ENCODE measurements around the gene RAE1. TPM values are rescaled to one million over a fixed set of nuclear protein-coding genes. Genes with fewer than 3 reads are reported as not detected.

Gene RAE1
- total RNA-seq, 4 donors from 2014 or later = 24.4 to 42.7 (median 28.3) TPM

- WGBS, 2 donors = 82 to 86% methylated on average over 11 to 12 of the region's 13 CpGs
- no peak for DNase-seq
- Histone ChIP-seq H3K4me3 (no peak overlapping the region), H3K9me3 (no peaks in the 10 kb centered on the region), H3K4me1 (no peaks in the 10 kb centered on the region), H3K36me3 (no peaks in the 10 kb centered on the region), H3K27me3 (peaks cover 0 to 3% (median 0%) of the 10 kb centered on the region in 4 donors), H3K27ac (no peak overlapping the region)
- TF ChIP-seq CTCF (IDR thresholded peaks at IDR 0.05) = no peak
- TF ChIP-seq POLR2A (IDR thresholded peaks at IDR 0.05) = no peak
- intact Hi-C loops (cut with DNase I) = loop anchor here (10.0 kb wide), 1 partner anchor 1389 kb away; no protein-coding TSS in a partner anchor
These were observed 75.2 kb downstream of the RAE1 start for GRCh38 chr20:57426271-57426689.

- Histone ChIP-seq H3K4me1 (no peaks in the 10 kb centered on the region), H3K36me3 (no peaks in the 10 kb centered on the region), H3K9me3 (no peaks in the 10 kb centered on the region), H3K27ac (no peak overlapping the region), H3K4me3 (no peak overlapping the region), H3K27me3 (peaks cover 0 to 3% (median 0%) of the 10 kb centered on the region in 4 donors)
- no peak for DNase-seq
- no peak for TF ChIP-seq CTCF (IDR thresholded peaks at IDR 0.05)
- TF ChIP-seq POLR2A (IDR thresholded peaks at IDR 0.05) = no peak
- intact Hi-C loops (cut with DNase I) = loop anchor here (10.0 kb wide), 1 partner anchor 1388 kb away; no protein-coding TSS in a partner anchor
- WGBS, 2 donors = 60% methylated on average over 1 of the region's 7 CpGs
These were observed 75.8 kb downstream of the RAE1 start for GRCh38 chr20:57426831-57427230.

DNA sequence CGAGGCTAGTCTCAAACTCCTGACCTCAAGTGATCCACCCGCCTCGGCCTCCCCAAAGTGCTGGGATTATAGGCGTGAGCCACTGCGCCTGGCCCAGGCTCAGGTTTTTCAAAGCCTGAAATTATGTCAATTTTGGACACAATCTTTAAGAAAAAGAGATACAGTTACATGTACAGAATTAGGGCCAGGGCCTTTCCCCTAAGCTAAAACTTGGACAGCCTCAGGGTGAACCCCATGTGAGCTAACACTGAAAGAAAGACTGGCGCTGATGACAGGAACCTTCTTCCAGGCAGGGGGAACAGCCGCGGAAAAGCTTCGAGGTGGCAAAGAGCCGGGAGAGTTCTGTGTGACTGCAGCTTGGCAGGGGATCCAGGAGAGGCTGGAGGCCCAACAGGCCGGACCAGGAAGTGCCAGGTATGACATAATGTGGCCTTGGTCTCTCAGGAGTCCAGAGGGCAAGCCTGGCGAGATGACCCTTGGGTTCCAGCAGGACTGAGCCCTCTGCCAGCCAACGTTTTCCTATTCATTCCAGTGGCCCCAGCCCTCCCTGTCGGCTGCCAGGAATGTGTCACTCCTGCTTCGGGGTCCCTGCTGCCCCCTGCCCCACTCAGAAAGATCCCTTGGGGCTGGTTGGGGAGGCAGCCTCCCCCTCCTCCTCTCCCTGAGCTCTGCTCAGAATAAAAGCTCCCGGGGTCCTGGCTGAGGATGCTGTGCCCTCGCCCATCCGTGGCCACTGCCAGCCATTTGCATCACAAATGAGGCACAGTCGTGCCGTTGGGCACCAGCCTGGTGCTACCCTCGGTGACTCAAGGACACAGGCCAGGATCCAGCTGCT is 77.5 kb downstream of the RAE1 start:
- intact Hi-C loops (cut with DNase I) = loop anchor here (10.0 kb wide), 1 partner anchor 1386 kb away; no protein-coding TSS in a partner anchor
- DNase-seq = no peak
- H3K4me1 ChIP-seq = peaks cover 0 to 17% (median 9%) of the 10 kb centered on the region in 3 donors
- WGBS, 2 donors = 60 to 66% methylated on average over 8 to 17 of the region's 21 CpGs
- H3K27me3 ChIP-seq = no peaks in the 10 kb centered on the region
- H3K9me3 ChIP-seq = no peaks in the 10 kb centered on the region
- H3K4me3 ChIP-seq = no peak overlapping the region
- no peak for TF ChIP-seq CTCF (IDR thresholded peaks at IDR 0.05)
- TF ChIP-seq POLR2A (IDR thresholded peaks at IDR 0.05) = no peak
- H3K27ac ChIP-seq = no peak overlapping the region
- H3K36me3 ChIP-seq = no peaks in the 10 kb centered on the region

Small RNA genes within 50 kb of the gene (small RNA-seq; reads per million reads assigned to genes)
- gene MIR4325 = 0 reads per million in 4 donors
- 0 reads per million in 4 donors for gene RF00019
- 0 reads per million in 4 donors for gene RPL39P39

Other genes with a start within 250 kb of the RAE1 start
- gene BMP7, start 84.6 kb upstream of the RAE1 start, total RNA-seq = 10 to 100 TPM; 21.8 to 59.8 (median 35.1) TPM
- gene SPO11, start 21.5 kb upstream of the RAE1 start, total RNA-seq = not detected
- 10 to 100 TPM in 3 of 4 donors, 1 to 10 TPM in 1; 9.1 to 21.0 (median 13.3) TPM for gene RBM38, start 40.1 kb downstream of the RAE1 start, total RNA-seq
- under 1 TPM in 1 of 4 donors, not detected in 3; 0.19 TPM for gene CTCFL, start 173.9 kb downstream of the RAE1 start, total RNA-seq
- 1 to 10 TPM in 1 of 4 donors, under 1 TPM in 3; 0.38 to 1.4 (median 0.65) TPM for gene PCK1, start 209.9 kb downstream of the RAE1 start, total RNA-seq

All from esophagus squamous epithelium (tissue), 5 donors.